Adipocyte (in vitro differentiated cells): Measurements from ENCODE around the gene CHIA.

Experiments
- DNase-seq: peaks from one replicate; pipeline ENCODE4 v3.0.0-alpha.2; 2015; ENCODE audit warnings: low read depth
- H3K27me3 ChIP-seq: replicated peaks from 2 replicates; pipeline ENCODE4 v1.7.0; 2013; ENCODE audit warnings: mild to moderate bottlenecking, low read length, moderate library complexity; ENCODE audit not compliant: control insufficient read depth, insufficient read depth
- H3K36me3 ChIP-seq: 2 replicates; pipeline ENCODE4 v1.7.0; 2013; ENCODE audit warnings: low read length, mild to moderate bottlenecking, moderate library complexity; ENCODE audit not compliant: control insufficient read depth, insufficient read depth, severe bottlenecking
- H3K4me1 ChIP-seq: 2 replicates; pipeline ENCODE4 v1.7.0; 2013; ENCODE audit warnings: mild to moderate bottlenecking, low read length, moderate library complexity; ENCODE audit not compliant: control insufficient read depth, insufficient read depth
- H3K4me3 ChIP-seq: 2 replicates; pipeline ENCODE4 v1.7.0; 2013; ENCODE audit warnings: mild to moderate bottlenecking, low read length, moderate library complexity
- H3K9ac ChIP-seq: 2 replicates; pipeline ENCODE4 v1.7.0; 2013; ENCODE audit warnings: mild to moderate bottlenecking, low read length, moderate library complexity
- H3K9me3 ChIP-seq: 2 replicates; pipeline ENCODE4 v1.7.0; 2013; ENCODE audit warnings: mild to moderate bottlenecking, low read length, moderate library complexity; ENCODE audit not compliant: control insufficient read depth

The CHIA gene

DNA sequence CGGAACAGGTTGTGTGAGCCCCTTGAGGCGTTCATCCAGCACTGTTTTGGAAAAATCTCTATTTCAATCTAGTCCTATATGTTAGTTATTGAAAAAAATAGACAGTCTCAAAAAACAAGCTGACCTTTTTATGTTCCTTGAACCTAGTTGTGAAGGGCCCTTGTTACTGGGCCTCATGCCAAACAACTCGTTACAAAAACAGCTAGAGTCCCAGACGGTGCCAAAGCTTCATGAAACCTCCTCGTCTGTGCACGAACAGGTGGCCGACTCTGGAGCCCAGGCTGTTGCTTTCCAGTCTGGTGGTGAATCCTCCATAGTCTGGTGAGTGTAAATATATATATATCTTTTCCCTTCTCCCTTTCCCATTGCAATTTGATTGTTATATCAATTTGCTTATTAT is at the start of gene CHIA:
CHIA (plus strand) TSS at position 222 of the 400 bp plus-strand sequence. CDS start 19,617 bp downstream, outside the sequence.
- Histone ChIP-seq H3K36me3 (no peaks in the 10 kb centered on the region), H3K9me3 (no peaks in the 10 kb centered on the region), H3K27me3 (no peaks in the 10 kb centered on the region), H3K4me1 (peaks cover 15% of the 10 kb centered on the region), H3K4me3 (no peak within 1 kb of the TSS), H3K9ac (no peak within 1 kb of the TSS)
- DNase-seq, result no peak

DNA sequence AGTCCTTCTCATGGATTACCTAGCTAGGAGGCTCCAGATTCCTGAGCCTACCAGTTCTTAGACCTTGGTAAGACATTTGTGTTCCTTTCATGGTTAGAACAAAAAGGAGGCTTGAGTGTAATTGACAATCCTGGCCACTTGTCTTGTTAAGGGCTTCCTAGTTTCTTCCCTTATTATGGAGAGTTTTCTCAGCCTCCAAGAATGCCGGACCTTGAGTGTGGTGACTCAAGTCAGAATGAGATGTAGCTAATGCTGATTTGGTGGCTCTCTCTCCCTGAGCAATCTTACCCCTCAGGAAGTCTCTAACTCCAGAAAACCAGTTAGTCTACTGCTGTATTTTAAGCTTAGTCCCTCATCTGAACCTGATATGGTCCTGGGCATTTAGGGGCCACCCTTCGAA is 48.9 kb upstream of the CHIA start:
- no peak for DNase-seq
- H3K9ac ChIP-seq, result no peak overlapping the region
- no peak overlapping the region for H3K4me3 ChIP-seq
- H3K36me3 ChIP-seq, result peaks cover 72% of the 10 kb centered on the region
- H3K27me3 ChIP-seq, result no peaks in the 10 kb centered on the region
- peaks cover 3% of the 10 kb centered on the region for H3K4me1 ChIP-seq
- no peaks in the 10 kb centered on the region for H3K9me3 ChIP-seq

- H3K9me3 ChIP-seq, result no peaks in the 10 kb centered on the region
- no peak overlapping the region for H3K4me3 ChIP-seq
- no peak overlapping the region for H3K9ac ChIP-seq
- H3K27me3 ChIP-seq, result no peaks in the 10 kb centered on the region
- DNase-seq, result no peak
- H3K36me3 ChIP-seq, result peaks cover 69% of the 10 kb centered on the region
- no peaks in the 10 kb centered on the region for H3K4me1 ChIP-seq
Measured at GRCh38 chr1:111242805-111243523, 47.7 kb upstream of the CHIA start.

DNA sequence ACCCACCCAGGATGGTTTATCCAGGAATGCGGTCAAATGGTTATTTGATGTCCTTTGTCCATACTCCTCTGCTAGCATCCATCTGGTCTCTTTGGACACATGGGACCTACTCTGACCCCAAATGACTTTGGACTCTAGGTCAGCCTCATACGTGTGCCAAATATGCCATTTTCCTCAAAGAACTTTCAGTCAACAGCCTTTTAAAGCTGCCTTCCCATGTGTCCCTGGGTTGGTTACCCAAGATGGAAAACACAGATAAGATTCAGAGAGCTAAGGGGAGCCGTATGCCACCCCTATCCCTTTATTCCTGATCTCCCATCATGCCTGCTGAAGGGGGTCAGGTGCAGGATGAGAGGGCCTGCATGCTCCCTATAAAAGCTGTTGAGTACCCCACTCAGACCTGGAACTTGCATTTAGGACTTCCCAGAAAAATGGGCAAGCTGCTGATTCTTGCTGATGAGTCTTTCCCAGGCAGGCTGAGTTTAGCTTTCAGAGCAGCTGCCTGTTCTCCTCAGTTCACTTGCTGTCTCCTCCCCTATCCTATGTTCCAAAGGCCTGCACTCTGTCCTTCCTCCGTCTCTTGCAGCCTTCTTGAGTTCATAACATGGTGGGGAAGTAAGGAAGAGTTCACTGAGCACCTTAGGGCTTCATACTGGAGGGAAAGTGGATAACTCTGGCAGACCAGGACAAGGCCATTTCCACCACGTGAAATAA is 43.4 kb upstream of the CHIA start:
- DNase-seq, result no peak
- Histone ChIP-seq H3K9ac (no peak overlapping the region), H3K27me3 (no peaks in the 10 kb centered on the region), H3K36me3 (peaks cover 25% of the 10 kb centered on the region), H3K9me3 (no peaks in the 10 kb centered on the region), H3K4me1 (no peaks in the 10 kb centered on the region), H3K4me3 (no peak overlapping the region)

- no peak overlapping the region for H3K4me3 ChIP-seq
- no peaks in the 10 kb centered on the region for H3K9me3 ChIP-seq
- no peaks in the 10 kb centered on the region for H3K27me3 ChIP-seq
- H3K4me1 ChIP-seq, result peaks cover 6% of the 10 kb centered on the region
- no peak overlapping the region for H3K9ac ChIP-seq
- DNase-seq, result no peak
- peaks cover under 1% of the 10 kb centered on the region for H3K36me3 ChIP-seq
Measured at GRCh38 chr1:111249960-111250359, 40.7 kb upstream of the CHIA start.

GRCh38 chr1:111251570-111251969 is 39.1 kb upstream of the CHIA start:
- no peaks in the 10 kb centered on the region for H3K36me3 ChIP-seq
- no peak for DNase-seq
- no peaks in the 10 kb centered on the region for H3K9me3 ChIP-seq
- no peak overlapping the region for H3K9ac ChIP-seq
- peaks cover 6% of the 10 kb centered on the region for H3K4me1 ChIP-seq
- peaks cover 5% of the 10 kb centered on the region for H3K27me3 ChIP-seq
- H3K4me3 ChIP-seq, result no peak overlapping the region

- Histone ChIP-seq H3K9ac (no peak overlapping the region), H3K27me3 (peaks cover 5% of the 10 kb centered on the region), H3K9me3 (no peaks in the 10 kb centered on the region), H3K36me3 (no peaks in the 10 kb centered on the region), H3K4me1 (peaks cover 15% of the 10 kb centered on the region), H3K4me3 (no peak overlapping the region)
- DNase-seq, result no peak
Measured at GRCh38 chr1:111252786-111253185, 37.9 kb upstream of the CHIA start.

DNA sequence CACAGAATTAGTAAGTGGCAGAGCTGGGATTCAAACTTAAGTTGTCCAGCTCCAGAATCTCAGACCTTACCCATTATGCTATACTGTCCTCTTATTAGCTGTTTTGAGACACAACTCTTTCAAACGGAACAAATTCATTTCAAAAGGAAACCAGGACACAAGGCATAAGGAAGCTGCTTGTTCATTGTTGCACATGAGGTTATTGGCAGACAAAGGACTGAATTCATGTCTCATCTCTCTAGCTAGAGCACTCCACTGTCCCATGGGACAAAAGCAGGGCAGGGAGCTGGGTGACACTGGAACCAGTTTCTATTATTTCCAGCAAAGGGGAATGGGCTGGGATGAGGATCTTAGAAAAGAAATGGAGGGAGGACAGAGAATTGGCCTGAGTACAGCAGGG is 36.8 kb upstream of the CHIA start:
- H3K36me3 ChIP-seq, result no peaks in the 10 kb centered on the region
- no peaks in the 10 kb centered on the region for H3K9me3 ChIP-seq
- peaks cover 15% of the 10 kb centered on the region for H3K4me1 ChIP-seq
- DNase-seq, result no peak
- peaks cover 5% of the 10 kb centered on the region for H3K27me3 ChIP-seq
- no peak overlapping the region for H3K9ac ChIP-seq
- no peak overlapping the region for H3K4me3 ChIP-seq

- Histone ChIP-seq H3K27me3 (peaks cover 5% of the 10 kb centered on the region), H3K9me3 (peaks cover 2% of the 10 kb centered on the region), H3K36me3 (no peaks in the 10 kb centered on the region), H3K4me3 (no peak overlapping the region), H3K4me1 (peaks cover 15% of the 10 kb centered on the region), H3K9ac (no peak overlapping the region)
- no peak for DNase-seq
Measured at GRCh38 chr1:111256988-111257658, 33.5 kb upstream of the CHIA start.

DNA sequence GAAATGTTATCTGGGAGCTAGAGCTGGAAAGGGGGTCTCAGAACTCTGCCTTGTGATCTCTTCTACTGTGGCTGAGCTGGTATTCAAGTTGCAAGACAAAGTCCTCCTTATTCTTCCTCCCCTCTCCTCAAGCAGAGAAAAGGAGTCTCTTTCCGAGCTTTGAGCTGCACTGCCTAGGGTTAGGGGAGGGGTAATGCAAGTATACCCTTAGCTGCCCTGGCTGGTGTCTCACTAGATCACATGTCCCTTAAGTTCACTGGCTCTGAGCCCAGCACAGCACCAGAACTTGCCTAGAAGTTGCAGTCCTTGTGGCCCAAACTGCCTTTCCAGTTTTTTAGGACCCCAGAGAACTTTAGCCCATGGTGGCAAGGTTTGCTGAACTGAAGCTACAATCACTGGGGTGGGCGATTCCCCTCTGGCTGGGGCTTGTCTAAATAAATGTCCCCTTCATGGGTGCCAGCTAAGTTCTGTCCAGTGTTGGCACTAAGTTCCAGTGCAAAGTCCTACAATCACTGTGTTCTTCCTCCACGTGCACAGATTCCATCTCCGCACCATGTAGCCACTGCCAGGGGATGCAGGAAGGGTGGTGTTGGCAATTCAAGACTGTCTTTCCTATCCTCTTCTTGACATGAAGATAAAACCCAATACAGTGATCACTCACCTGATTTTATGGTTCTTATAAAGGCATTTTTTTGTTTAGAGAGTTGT is 22.7 kb upstream of the CHIA start:
- peaks cover 10% of the 10 kb centered on the region for H3K4me1 ChIP-seq

More for the DNA sequence above, 22.7 kb upstream of the CHIA start:
- Histone ChIP-seq H3K27me3 (peaks cover 14% of the 10 kb centered on the region), H3K4me3 (no peak overlapping the region), H3K9me3 (peaks cover 11% of the 10 kb centered on the region), H3K36me3 (no peaks in the 10 kb centered on the region), H3K9ac (no peak overlapping the region)
- DNase-seq, result no peak
